ENCODE results near the gene ARID5B. TPM values are rescaled to one million over a fixed set of nuclear protein-coding genes. Genes with fewer than 3 reads are reported as not detected.

ARID5B gene
- total and polyA plus RNA-seq, 2 of the 4 experiments (the other 2 are of a cell fraction): 41.0 to 125 TPM

GRCh38 chr10:62106929-62107519, 205.5 kb downstream of the ARID5B start:
- in situ Hi-C loops (cut with MboI; ENCODE audit: low sequenced_read_pairs): no loop called here
- CTCF ChIA-PET: interaction anchor here (0.6 kb wide), 1 partner anchor 369 kb away, joined by 3 read pairs; no protein-coding TSS in a partner anchor

More at GRCh38 chr10:62106929-62107519, 205.5 kb downstream of the ARID5B start:
- no peak overlapping the region for H3K27ac ChIP-seq (ENCODE audit: insufficient read depth, low read length)
- H2BK120ac ChIP-seq (ENCODE audit: low read depth, low read length): no peak overlapping the region
- POLR2A ChIA-PET (ENCODE audit: unreplicated experiment): interaction anchor here (0.6 kb wide), 1 partner anchor 127 kb away, joined by 10 read pairs; no protein-coding TSS in a partner anchor
- H2AK9ac ChIP-seq (replicated peaks; ENCODE audit: low read depth, low read length, poor library complexity): no peak overlapping the region
- peak overlapping the region; percentile 64; the same call in 1 of the 2 replicates for H3K14ac ChIP-seq (replicated peaks; ENCODE audit: low read depth, low read length)
- H2BK15ac ChIP-seq (ENCODE audit: low read depth, low read length): no peak overlapping the region
- intact Hi-C loops (cut with micrococcal nuclease): no loop called here
- DNase-seq (no peak), ATAC-seq (ENCODE audit: low read depth) (no peak)
- no peaks in the 10 kb centered on the region for H3K36me3 ChIP-seq (ENCODE audit: control insufficient read depth, insufficient read depth, low read length)
- H3K27me3 ChIP-seq (ENCODE audit: control insufficient read depth, insufficient read depth, low read length): no peaks in the 10 kb centered on the region
- H3K9ac ChIP-seq (ENCODE audit: low read depth, low read length): no peak overlapping the region
- H3K4me1 ChIP-seq (ENCODE audit: control insufficient read depth, insufficient read depth, low read length): peaks cover 5% of the 10 kb centered on the region; the same call in 1 of the 2 replicates
- dilution Hi-C loops (cut with HindIII; ENCODE audit: low sequenced_read_pairs, unreplicated experiment): no loop called here
- no peak overlapping the region for H3K4me3 ChIP-seq (ENCODE audit: insufficient read depth, low read depth, low read length)
- no peak overlapping the region for H2AK5ac ChIP-seq (ENCODE audit: low read depth, low read length)
- no peaks in the 10 kb centered on the region for H3K9me3 ChIP-seq (ENCODE audit: control insufficient read depth, insufficient read depth, low read length)
- H4K8ac ChIP-seq (ENCODE audit: low read depth in 2 of 2, low read length in 2 of 2): 0 out of 4 replicates have a peak overlapping the region, but pooled peaks of 1 of the 2 experiments have one; percentile 54
- H3K4ac ChIP-seq (ENCODE audit: low read depth, low read length): peak overlapping the region; percentile 28; the same call in 1 of the 2 replicates
- no peak overlapping the region for H3K23ac ChIP-seq (ENCODE audit: low read depth, low read length)
- no peak overlapping the region for H2AFZ ChIP-seq (replicated peaks; ENCODE audit: low read length, poor library complexity)
- no peak overlapping the region for H3K4me2 ChIP-seq (ENCODE audit: low read depth, low read length)
- H3K79me1 ChIP-seq (ENCODE audit: low read depth in 1 of 2, low read length in 2 of 2): no peaks in the 10 kb centered on the region
- BruUV-seq (replicated peaks): no TSS peak
- H4K5ac ChIP-seq (ENCODE audit: low read depth, low read length): no peak overlapping the region
- no peaks in the 10 kb centered on the region for H3K9me1 ChIP-seq (ENCODE audit: insufficient read depth, low read length)
- H2BK5ac ChIP-seq (ENCODE audit: low read depth, low read length, poor library complexity, severe bottlenecking): no peak overlapping the region
- no peaks in the 10 kb centered on the region for H4K20me1 ChIP-seq (ENCODE audit: insufficient read depth, low read length)
- 0 out of 2 replicates have a peak overlapping the region, but pooled peaks have one; percentile 38 for H4K91ac ChIP-seq (ENCODE audit: insufficient read depth, low read depth, low read length)
- TF ChIP-seq MAZ (IDR thresholded peaks at IDR 0.05; ENCODE audit: borderline replicate concordance, low read depth, low read length) (no peak), MAFK (IDR thresholded peaks at IDR 0.05; ENCODE audit: low read depth, low read length) (no peak), NFE2L2 (IDR thresholded peaks at IDR 0.05; ENCODE audit: low read depth, low read length) (no peak), RAD21 (IDR thresholded peaks at IDR 0.05; ENCODE audit: low read length) (no peak), SMC3 (IDR thresholded peaks at IDR 0.05; ENCODE audit: low read depth, low read length) (no peak), MXI1 (IDR thresholded peaks at IDR 0.05; ENCODE audit: borderline replicate concordance, low read depth, low read length) (no peak), POLR2A (IDR thresholded peaks at IDR 0.05; ENCODE audit: low read depth, low read length) (no peak), CEBPB (IDR thresholded peaks at IDR 0.05; ENCODE audit: low read depth, low read length) (no peak), RCOR1 (IDR thresholded peaks at IDR 0.05; ENCODE audit: insufficient replicate concordance, low read length) (no peak), CTCF (conservative IDR thresholded peaks at IDR 0.05; ENCODE audit: low read depth, low read length) (no peak), FOS (IDR thresholded peaks at IDR 0.05; ENCODE audit: low read depth, low read length) (no peak), CHD1 (IDR thresholded peaks at IDR 0.05; ENCODE audit: low read depth, low read length) (no peak), BHLHE40 (IDR thresholded peaks at IDR 0.05; ENCODE audit: low read depth, low read length) (no peak), RFX5 (IDR thresholded peaks at IDR 0.05; ENCODE audit: low read depth, low read length) (no peak)
- TF ChIP-seq, protein P1, sequence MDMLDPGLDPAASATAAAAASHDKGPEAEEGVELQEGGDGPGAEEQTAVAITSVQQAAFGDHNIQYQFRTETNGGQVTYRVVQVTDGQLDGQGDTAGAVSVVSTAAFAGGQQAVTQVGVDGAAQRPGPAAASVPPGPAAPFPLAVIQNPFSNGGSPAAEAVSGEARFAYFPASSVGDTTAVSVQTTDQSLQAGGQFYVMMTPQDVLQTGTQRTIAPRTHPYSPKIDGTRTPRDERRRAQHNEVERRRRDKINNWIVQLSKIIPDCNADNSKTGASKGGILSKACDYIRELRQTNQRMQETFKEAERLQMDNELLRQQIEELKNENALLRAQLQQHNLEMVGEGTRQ (IDR thresholded peaks at IDR 0.05; ENCODE audit: low read depth, low read length): no peak
- TF ChIP-seq, protein P2, sequence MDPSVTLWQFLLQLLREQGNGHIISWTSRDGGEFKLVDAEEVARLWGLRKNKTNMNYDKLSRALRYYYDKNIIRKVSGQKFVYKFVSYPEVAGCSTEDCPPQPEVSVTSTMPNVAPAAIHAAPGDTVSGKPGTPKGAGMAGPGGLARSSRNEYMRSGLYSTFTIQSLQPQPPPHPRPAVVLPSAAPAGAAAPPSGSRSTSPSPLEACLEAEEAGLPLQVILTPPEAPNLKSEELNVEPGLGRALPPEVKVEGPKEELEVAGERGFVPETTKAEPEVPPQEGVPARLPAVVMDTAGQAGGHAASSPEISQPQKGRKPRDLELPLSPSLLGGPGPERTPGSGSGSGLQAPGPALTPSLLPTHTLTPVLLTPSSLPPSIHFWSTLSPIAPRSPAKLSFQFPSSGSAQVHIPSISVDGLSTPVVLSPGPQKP (IDR thresholded peaks at IDR 0.05; ENCODE audit: borderline replicate concordance, low read depth, low read length): no peak
- H3K18ac ChIP-seq (ENCODE audit: low read depth, low read length): 0 out of 2 replicates have a peak overlapping the region, but pooled peaks have one; percentile 69
- H3K56ac ChIP-seq (ENCODE audit: extremely low read depth, insufficient read depth, low read length): no peak overlapping the region
- peak overlapping the region; percentile 57; the same call in 1 of the 2 replicates for H2BK20ac ChIP-seq (ENCODE audit: low read depth, low read length)
